ENCODE data around the gene TIMM50. TPM values are rescaled to one million over a fixed set of nuclear protein-coding genes. Genes with fewer than 3 reads are reported as not detected.

TIMM50 gene
- total and polyA plus RNA-seq, 2 of the 8 experiments (the other 6 are each of a cell fraction or from before 2014, with no cell fraction given): 155 to 187 TPM

DNA sequence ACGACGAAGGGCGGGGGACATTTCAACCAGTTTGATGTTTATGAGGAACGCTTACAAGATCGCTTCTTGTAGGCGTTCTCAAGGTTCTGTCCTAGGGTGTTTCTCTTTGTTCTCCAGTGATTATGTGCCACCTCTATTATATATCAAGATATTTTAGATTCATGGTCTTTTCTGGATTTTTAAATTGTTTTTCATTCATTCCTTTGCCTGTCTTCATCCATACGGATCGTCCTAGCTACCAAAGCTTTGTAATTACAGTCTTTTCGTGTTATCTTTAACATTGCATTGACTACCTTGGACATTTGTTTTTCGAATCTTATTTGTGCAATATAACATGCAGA lies 59.7 kb downstream of the TIMM50 start:
- no peaks in the 10 kb centered on the region for H3K27me3 ChIP-seq (replicated peaks in 1 of 4; ENCODE audit: control insufficient read depth in 3 of 4, extremely low read depth in 1 of 4, insufficient read depth in 3 of 4, low read length in 3 of 4)
- H4K20me1 ChIP-seq (replicated peaks in 1 of 2; ENCODE audit: control insufficient read depth in 1 of 2, insufficient read depth in 2 of 2, low read length in 2 of 2): no peaks in the 10 kb centered on the region
- peaks cover 0 to 4% (median under 1%) of the 10 kb centered on the region in 4 experiments; a peak in 3 of 7 replicates for H3K4me1 ChIP-seq (replicated peaks in 1 of 4; ENCODE audit: control insufficient read depth in 3 of 4, insufficient read depth in 4 of 4, low read length in 3 of 4)
- FAIRE-seq: no peak
- no peak overlapping the region for H2BK15ac ChIP-seq (ENCODE audit: low read length)
- no peak overlapping the region for H3K23ac ChIP-seq (ENCODE audit: insufficient read length)
- H3K4me3 ChIP-seq (ENCODE audit: extremely low read depth in 1 of 4, insufficient read depth in 2 of 4, low read depth in 3 of 4, low read length in 4 of 4): peak overlapping the region in 3 of 4 experiments; percentile 91 to 94 (median 93); a peak in 6 of 8 replicates
- peaks cover 2% of the 10 kb centered on the region for H3K23me2 ChIP-seq (ENCODE audit: low read depth, low read length)
- 0 out of 2 replicates have a peak overlapping the region, but pooled peaks have one; percentile 9 for H2AFZ ChIP-seq (ENCODE audit: low read length)
- H2BK12ac ChIP-seq (ENCODE audit: low read depth, low read length): no peak overlapping the region
- POLR2A ChIA-PET (ENCODE audit: partially characterized antibody): interaction anchor here (1.5 to 2.1 kb wide), 3 partner anchors 8 to 104 kb away, joined by 3 to 13 read pairs (median 8); partner anchors contain the start of genes RPS16 and SELENOV
- H3K36me3 ChIP-seq (ENCODE audit: control insufficient read depth in 2 of 4, insufficient read depth in 4 of 4, low read length in 3 of 4): no peaks in the 10 kb centered on the region
- H3K9me3 ChIP-seq (ENCODE audit: insufficient read depth in 2 of 2, low read depth in 1 of 2, low read length in 1 of 2): no peaks in the 10 kb centered on the region
- H3K9ac ChIP-seq (replicated peaks in 1 of 4; ENCODE audit: extremely low read depth in 1 of 4, low read depth in 3 of 4, low read length in 3 of 4): no peak overlapping the region
- no peak overlapping the region for H2AK5ac ChIP-seq (ENCODE audit: low read depth, low read length)
- H4K91ac ChIP-seq (replicated peaks; ENCODE audit: insufficient read length, low read length): no peak overlapping the region
- H3K79me2 ChIP-seq (ENCODE audit: control insufficient read depth in 1 of 2, insufficient read depth in 2 of 2, low read length in 2 of 2): peaks cover 0 to 14% of the 10 kb centered on the region in 2 experiments; a peak in 2 of 4 replicates
- no peak overlapping the region for H3K56ac ChIP-seq (replicated peaks; ENCODE audit: insufficient read length, low read depth, low read length)
- CTCF ChIA-PET (ENCODE audit: partially characterized antibody): interaction anchor here (0.7 to 3.6 kb wide), 11 partner anchors 8 to 873 kb away, joined by 3 to 15 read pairs (median 3); partner anchors contain the start of genes EID2B, LGALS13 and PRX
- no peak for DNase-seq (ENCODE audit: low read depth in 1 of 2, low spot score in 2 of 2)
- no peak overlapping the region for H3K4ac ChIP-seq (replicated peaks; ENCODE audit: insufficient read length, low read depth, low read length)
- no peak overlapping the region for H4K8ac ChIP-seq (ENCODE audit: extremely low read depth, insufficient read depth, low read length)
- WGBS, 2 experiments (ENCODE audit: extremely low coverage in 1 of 2, insufficient coverage in 1 of 2, insufficient read length in 1 of 2, insufficient replicate concordance in 2 of 2, low coverage in 1 of 2, low lambda C conversion rate in 2 of 2, missing lambda C conversion rate in 1 of 2): 34% methylated on average over 10 of the region's 10 CpGs; no CpG with 5 or more reads in 1 of the 2 experiments
- no peak overlapping the region for H4K5ac ChIP-seq (ENCODE audit: insufficient read length, low read depth, low read length)
- no peak overlapping the region for H2BK120ac ChIP-seq (replicated peaks; ENCODE audit: low read depth, low read length)
- H3K18ac ChIP-seq (ENCODE audit: extremely low read depth, low read length): no peak overlapping the region
- no peaks in the 10 kb centered on the region for H3K79me1 ChIP-seq (ENCODE audit: low read depth, low read length)
- no peak overlapping the region for H3K14ac ChIP-seq (ENCODE audit: insufficient read length)
- H3K4me2 ChIP-seq (ENCODE audit: insufficient read depth in 1 of 2, low read depth in 2 of 2, low read length in 2 of 2): 0 out of 4 replicates have a peak overlapping the region, but pooled peaks of 1 of the 2 experiments have one; percentile 78
- H2BK20ac ChIP-seq (ENCODE audit: low read length): no peak overlapping the region
- no peak overlapping the region for H2BK5ac ChIP-seq (ENCODE audit: low read depth, low read length)
- H3K27ac ChIP-seq (ENCODE audit: low read depth, low read length): no peak overlapping the region
- TF ChIP-seq TBP (IDR thresholded peaks at IDR 0.05; ENCODE audit: low read depth, low read length) (no peak), SP1 (IDR thresholded peaks at IDR 0.05; ENCODE audit: low read depth, low read length) (no peak), GTF2F1 (IDR thresholded peaks at IDR 0.05; ENCODE audit: borderline replicate concordance, low read depth, low read length) (no peak), CBX5 (IDR thresholded peaks at IDR 0.05; ENCODE audit: low read depth, low read length) (no peak), ZNF274 (IDR thresholded peaks at IDR 0.05; ENCODE audit: borderline replicate concordance, extremely low read depth, low read length) (no peak), HDAC6 (IDR thresholded peaks at IDR 0.05; ENCODE audit: low read depth, low read length) (no peak), SIRT6 (IDR thresholded peaks at IDR 0.05; ENCODE audit: low read length) (no peak), TAF1 (IDR thresholded peaks at IDR 0.05; ENCODE audit: low read depth, low read length) (no peak), NANOG (IDR thresholded peaks at IDR 0.05; ENCODE audit: insufficient read depth, low read depth, low read length, poor library complexity, severe bottlenecking) (no peak), CEBPB (IDR thresholded peaks at IDR 0.05; ENCODE audit: low read depth, low read length) (no peak), USF2 (IDR thresholded peaks at IDR 0.05; ENCODE audit: low read length) (no peak), SUZ12 (IDR thresholded peaks at IDR 0.05; ENCODE audit: low read length) (no peak), RFX5 (IDR thresholded peaks at IDR 0.05; ENCODE audit: borderline replicate concordance, low read depth, low read length) (no peak), CREB1 (IDR thresholded peaks at IDR 0.05) (no peak)

Measured in H1 (cell line).